ENCODE results near the gene RUNDC3A.

Gene RUNDC3A

GRCh38 chr17:44284024-44284400 lies 24.4 kb upstream of the RUNDC3A start:
- DNase-seq, result no peak

DNA sequence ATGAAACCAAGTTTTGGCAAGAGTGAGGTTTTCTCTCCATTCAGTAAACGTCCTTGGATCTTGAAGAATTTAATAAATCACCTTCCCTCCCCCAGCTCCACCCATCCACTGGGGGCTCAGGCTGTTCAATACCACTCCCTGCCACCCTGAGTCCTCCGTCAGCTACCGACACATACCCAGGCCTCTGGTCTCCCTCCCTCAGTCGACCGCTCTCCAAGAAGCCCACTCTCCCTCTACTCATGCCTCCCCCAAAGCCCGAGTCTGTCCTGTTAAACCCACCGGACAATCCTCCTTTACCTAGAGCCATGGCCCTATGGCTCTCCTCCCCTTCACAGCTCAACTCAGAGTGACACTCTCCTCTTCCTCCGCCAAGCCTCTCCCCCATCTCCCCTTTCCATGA lies 20.8 kb upstream of the RUNDC3A start:
- DNase-seq, result no peak

DNA sequence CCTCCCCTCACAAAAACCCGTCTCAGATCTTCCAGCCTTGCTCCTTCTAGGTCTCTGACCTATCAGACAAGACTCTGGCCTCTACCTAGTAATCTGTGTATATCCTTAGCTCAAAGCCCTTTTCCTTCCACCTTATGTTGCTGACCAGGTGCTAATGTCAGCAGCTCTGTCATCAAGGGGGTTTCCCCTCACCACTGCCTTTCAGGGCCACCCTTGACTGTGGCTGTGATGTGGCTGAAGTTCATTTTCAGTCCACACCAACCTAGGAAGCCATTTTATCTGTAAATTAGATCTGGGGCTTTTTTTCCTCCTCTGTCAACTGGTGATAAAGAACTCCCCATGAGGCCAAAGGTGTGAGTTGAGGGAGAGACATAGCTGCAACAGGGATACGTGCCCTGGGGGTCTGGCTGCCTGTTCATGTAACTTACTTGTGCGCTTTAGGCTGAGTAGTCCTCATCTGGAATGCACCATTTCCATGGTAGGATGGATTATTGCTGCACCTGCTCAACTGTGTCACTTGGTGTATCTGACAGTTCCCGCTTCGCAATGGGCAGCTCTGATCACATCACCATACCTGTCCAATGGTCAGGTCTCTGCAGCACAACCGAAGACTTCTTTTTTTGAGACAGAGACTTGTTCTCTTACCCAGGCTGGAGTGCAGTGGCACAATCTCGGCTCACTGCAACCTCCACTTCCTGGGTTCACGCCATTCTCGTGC lies 14.7 kb upstream of the RUNDC3A start:
- no peak for DNase-seq

- no peak for DNase-seq
Measured at GRCh38 chr17:44297975-44298374, 10.4 kb upstream of the RUNDC3A start.

DNA sequence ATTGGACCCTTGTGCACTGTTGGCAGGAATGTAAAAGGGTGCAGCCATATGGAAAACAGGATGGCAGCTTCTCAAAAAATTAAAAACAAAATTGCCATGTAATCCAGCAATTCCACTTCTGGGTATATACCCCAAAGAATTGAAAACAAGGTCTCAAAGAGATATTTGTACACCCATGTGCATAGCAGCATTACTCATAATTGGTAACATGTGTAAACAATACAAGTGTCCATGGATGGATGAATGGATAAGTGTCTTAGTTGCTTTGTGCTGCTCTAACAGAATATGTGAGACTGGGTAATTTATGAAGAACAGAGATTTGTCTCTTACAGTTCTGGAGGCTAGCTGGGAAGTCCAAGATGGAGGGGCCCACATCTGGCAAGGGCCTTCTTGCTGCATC lies 3.8 kb upstream of the RUNDC3A start:
- DNase-seq, result no peak

GRCh38 chr17:44307387-44308186 lies 814 bp upstream of the RUNDC3A start:
- peak; percentile 13 for DNase-seq

DNA sequence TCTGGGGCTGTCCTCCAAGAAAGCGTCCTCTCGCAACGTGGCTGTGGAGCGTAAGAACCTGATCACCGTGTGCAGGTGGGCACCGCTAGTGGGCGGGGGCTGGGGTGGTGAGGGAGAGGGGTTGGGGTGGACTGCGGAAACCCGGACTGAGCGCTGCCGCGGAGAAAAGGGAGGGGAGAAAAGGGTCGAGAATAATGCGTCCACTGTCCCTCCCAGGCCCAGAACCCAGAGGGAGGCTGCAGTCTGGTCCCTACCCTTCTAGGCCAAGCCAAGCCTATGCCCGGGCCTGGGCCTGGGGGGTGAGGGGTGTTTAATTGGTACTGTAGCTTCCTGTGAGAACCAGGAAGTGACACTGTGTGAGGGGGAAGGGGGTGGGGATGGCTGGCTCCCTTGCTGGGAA lies 464 bp downstream of the RUNDC3A start:
- DNase-seq, result no peak

DNA sequence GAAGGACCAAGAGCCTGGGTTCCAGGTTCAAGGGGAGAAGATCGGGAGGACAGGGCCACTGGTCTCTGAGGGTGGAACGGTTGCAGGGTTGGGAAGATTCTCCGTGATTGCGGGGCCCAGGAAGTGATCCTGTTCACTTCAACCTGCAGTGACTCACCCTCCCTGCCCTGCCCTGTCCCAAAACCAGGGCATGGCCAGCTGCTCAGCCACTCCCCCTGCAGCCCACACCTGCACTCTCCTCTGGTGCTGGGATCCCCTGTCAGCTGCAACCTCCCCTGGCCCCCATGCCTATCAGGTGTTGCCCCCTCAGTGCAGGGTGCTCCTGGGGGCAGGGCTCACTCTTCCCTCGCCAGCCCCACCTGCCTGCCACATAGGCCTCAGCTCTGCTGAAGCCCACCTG lies 1.1 kb downstream of the RUNDC3A start:
- DNase-seq, result no peak

DNA sequence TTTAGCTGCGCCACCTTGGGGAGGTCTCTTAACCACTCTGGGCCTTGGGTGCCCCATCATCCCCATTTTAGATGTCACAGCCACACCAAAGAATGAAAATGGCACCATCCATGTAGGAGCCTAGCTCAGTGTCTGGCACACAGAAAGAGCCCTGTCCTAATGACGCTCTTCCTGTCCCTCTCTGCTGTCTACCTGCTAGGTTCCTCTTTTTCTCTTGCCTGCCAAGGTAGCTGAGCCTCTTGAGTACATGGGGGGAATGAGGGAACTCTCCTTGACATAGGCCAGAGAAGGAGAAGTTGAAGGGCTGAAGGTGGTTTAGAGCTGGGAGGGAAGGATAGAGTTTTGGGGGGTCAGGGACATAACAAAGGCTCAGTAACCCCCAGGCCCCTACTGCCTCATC lies 1.8 kb downstream of the RUNDC3A start:
- DNase-seq, result no peak

DNA sequence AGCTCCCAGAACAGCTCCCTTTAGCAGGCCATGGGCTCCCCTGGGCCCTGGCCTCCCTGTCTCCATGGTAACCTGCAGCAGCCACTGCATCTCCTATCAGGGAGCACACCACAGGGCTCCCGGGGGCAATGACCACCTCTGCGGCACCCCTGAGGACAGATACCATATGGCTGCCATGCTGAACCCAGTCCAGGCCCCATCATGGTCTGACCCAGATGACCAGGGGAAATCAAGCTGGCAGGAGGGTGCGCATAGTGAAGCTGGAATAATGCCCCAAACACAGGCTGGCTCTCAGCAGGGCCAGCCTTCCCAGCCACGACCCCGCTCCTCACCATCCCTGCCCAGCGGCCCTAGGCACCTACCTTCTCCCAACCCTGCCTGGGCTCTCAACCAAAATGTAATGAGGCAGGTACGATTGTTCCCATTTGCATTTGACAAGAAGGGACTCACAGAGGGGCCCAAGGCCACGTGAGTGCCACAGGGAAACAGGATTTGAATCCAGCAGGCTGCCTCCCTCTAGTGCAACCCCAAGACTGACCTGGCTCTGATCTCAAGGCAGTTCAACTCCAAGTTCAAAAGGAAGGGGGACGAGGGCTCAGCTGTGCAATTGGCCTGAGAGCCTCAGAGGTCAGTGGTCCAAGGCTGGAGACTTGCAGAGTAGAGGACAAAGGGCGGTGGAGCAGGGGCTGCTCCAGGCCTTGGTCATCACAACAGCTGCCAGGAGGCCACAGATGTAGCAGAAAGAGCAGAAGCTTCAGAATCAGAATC lies 2.4 kb downstream of the RUNDC3A start:
- no peak for DNase-seq

DNA sequence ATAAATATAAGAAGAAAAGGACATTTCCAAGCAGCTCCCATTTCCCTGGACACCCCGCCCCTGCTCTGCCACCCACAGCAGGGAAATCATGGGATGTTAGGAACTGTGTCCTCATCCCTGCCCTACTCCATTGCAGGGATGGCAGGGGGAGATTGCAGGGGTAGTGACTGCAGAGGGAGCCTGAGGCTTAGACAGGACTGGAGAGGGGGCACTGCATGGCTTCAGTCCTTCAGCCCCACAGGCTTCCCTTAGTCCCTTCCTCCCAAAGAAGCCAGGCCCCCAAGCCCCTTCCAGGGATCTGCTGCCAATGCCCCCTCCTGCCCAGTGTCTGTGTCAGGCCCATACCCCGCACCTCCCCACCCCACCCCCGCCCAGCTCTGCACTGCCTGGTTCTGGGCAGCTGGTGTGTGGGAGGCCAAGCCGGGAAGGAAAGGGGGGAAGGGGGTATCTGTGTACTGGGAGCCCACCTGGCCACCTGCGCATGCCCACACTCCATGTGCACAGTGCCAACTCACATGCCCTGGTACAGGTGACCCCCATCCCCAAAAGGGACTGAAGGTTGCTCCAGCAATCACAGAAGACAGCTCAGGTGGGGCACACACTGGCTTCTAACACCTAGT lies 3.3 kb downstream of the RUNDC3A start:
- DNase-seq, result no peak

DNA sequence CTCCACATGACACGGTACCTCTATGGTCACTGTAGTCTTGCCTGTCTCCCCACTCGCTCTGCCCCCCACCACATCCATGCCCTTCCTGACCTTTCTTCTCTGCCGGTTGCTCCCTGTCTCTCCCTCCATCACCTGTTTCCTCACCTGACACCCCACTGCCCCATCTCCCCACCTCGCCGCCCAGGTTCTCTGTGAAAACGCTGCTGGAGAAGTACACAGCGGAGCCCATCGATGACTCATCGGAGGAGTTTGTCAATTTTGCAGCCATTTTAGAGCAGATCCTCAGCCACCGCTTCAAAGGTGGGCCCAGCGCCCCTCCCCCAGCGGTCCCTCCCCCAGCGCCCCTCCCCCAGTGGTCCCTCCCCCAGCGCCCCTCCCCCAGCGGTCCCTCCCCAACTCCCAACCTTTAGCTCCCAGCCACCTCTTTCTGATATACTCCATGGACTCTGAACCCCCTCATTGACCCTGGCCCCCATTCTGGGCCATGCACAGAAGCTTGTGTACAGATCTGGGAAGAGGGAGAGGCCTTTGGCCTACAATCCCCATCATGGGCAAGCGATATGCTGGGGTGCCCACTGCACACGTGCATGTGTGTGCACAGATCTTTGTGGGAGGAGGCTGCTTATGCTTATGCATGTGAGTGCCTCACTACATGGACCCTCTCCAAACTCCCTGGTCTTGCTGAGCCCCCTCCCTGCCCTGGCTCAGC lies 4.1 kb downstream of the RUNDC3A start:
- no peak for DNase-seq

DNA sequence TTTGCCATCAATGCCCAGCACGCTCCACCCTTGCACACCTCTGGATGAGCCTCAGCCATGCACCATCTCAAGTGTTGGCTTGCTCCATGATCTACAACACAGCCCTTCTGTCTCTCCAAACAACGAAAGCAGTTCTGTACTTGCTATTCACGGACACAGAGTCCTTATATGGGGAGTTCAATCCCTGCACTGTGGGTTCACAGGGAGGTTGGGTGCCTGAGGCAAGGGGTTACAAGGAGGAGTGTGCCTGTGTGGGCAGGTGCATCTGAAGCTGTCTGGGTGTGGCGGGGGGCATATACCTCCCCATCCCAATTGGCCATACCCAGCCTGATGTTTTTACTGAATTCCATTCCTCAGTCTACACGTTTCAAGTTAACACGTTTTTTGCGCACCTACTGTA lies 5.6 kb downstream of the RUNDC3A start:
- DNase-seq, result no peak

DNA sequence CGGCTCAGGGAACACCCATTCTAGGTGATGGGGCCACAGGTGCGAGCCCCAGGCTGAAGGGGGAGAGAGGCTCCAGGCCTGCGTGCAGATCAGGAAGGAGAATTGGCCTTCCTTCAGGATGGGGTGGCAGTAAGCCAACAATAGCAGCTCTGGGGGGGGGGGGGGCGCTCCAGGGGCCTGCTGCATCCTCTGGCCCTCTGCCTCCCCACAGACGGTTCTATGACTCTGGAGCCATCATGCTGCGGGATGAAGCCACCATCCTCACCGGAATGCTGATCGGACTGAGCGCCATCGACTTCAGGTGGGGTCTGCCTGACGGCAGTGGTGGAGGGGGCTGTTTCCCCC lies 6.1 kb downstream of the RUNDC3A start:
- DNase-seq, result no peak

- DNase-seq, result no peak
Measured at GRCh38 chr17:44314869-44315661, 6.7 kb downstream of the RUNDC3A start.

DNA sequence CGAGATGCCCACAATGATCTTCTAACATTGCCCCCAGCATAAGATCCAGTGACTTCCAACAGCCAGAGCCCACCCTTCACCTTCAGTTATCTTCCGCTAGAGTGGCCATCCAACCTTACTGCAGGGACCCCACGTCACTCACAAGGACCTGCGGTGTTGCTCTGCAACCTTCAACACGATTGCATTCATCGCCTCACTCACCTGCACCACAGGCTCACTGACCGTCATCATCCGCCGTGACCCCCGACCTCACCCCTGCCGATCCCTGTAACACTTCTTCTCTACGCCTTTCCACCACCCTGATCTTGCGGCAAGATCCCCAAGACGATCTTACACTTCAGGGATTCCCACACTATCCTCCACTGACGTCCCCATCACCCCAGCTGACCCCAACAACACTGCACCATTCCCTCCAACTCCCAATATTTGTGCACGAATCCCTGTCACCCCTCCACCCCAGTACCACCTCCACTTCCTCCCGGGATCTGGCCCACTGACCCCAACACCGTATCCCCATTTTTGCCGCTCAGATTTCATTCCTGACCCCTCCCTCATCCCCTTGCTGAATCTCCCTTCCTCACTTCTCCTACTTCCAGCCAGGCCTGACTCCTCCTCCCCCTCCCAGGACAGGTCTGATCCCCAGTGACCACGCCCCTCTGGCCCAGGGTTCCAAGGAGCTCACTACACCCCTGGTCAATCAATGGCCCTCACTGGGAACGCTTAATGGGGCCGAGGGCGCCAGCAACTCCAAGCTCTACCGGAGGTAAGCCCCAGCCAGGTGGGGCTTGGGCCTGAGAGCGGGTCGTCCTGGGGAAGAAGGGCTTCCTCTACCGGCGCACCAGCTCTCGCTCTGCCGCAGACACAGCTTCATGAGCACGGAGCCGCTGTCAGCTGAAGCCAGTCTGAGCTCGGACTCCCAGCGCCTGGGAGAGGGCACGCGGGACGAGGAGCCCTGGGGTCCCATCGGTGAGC lies 7.6 kb downstream of the RUNDC3A start:
- no peak for DNase-seq

DNA sequence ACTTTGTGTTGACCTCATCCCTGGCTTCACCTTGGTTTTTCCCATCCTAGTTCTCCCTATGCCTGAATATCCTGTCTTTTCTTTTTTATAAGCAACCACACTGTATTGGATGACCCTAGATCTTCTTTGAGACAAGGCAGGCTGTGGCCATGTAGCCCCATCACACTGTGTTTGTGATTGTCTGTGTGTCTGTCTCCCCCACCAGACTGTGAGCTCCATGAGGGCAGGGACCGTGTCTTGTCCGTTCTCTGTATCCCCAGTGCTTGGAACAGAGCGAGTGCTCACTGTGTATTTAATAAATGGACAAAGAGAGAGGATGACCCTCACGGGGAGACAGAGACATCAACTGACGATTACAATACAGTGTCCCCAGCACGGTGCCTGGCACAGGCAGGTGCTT lies 9.1 kb downstream of the RUNDC3A start:
- DNase-seq, result no peak

DNA sequence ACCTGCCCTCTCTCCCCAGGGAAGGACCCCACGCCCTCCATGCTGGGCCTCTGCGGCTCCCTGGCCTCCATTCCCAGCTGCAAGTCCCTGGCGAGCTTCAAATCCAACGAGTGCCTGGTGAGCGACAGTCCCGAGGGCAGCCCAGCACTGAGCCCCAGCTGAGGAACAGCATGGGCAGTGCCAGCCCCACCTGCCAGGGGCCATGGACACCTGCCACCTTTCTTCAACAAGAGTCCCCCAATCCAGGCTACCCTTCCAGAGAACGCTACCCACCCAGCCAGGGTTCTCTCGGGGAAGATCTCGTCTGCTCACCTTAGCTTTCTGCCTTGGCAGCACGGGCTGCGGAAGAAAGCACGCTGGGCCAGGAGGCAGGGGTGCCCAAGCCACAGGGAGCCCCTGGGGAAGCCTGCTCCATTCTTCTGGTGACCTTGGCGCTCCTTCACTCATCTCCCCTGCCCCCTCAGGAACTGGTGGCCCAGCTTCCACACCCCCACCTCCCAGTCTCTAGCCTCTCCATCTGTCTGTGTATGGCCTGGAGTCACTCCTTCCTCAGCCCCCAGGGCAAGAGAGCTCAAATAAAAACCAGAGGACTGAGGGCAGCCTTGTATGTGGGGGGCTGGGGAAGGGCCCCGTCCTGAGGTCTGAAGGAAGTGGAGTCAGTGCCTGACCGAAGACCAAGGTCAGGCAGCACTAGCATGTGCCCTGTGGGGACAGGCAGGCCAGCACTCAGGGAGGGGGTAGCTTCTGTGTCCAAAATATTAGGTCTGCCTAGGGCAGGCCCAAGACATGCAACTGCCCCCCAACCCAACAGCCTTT lies 9.9 kb downstream of the RUNDC3A start:
- DNase-seq, result no peak

DNA sequence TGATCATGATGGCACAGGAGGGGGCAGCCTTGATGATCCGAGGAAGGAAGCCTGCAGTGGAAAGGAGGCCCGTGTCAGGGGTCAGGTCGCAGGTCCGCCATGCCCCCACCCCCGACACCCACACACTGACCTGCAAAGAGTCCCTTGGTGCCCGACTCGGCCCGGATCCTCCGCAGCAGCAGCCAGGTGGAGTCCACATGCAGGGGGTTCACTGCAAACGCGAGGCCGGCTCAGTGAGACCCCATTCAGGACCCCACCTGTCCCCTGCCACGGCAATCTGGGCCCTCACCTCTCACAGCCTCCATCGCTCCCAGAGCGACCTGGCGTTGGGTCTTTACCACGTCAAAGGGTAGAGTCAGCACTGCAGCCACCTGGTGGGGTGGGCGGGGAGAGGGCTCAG lies 11.7 kb downstream of the RUNDC3A start:
- no peak for DNase-seq

Measured in fibroblast of skin of right quadriceps (primary cell).